ENCODE data around the gene C6orf52. TPM values are rescaled to one million over a fixed set of nuclear protein-coding genes. Genes with fewer than 3 reads are reported as not detected.

Gene C6orf52
- 1.1 TPM in 1 of 2 replicates, not detected in the other for total RNA-seq

GRCh38 chr6:10694302-10695085 is at the start of gene C6orf52, which contains the start of gene PAK1IP1:
Gene C6orf52 (minus strand): TSS chr6:10694616. CDS start chr6:10687550, 7,066 bp downstream.
Gene PAK1IP1 (plus strand): TSS chr6:10694972. CDS start chr6:10694986, 14 bp downstream.

GRCh38 chr6:10722820-10723566 is 28.6 kb upstream of the C6orf52 start, which contains the start of gene TMEM14C:
Gene TMEM14C (plus strand): TSS chr6:10723070. CDS start chr6:10724614, 1,544 bp downstream.

Other genes starting within 250 kb of the C6orf52 start
- 5.2 and 12.2 TPM in 2 replicates for gene GCNT2, start 173.3 kb downstream of the C6orf52 start, total RNA-seq
- gene PAK1IP1, start 356 bp upstream of the C6orf52 start, total RNA-seq, result 29.6 and 37.1 TPM in 2 replicates
- 93.6 and 98.1 TPM in 2 replicates for gene TMEM14C, start 28.5 kb upstream of the C6orf52 start, total RNA-seq
- 82.8 and 106 TPM in 2 replicates for gene TMEM14B, start 53.2 kb upstream of the C6orf52 start, total RNA-seq
- not detected in 2 replicates for gene MAK, start 143.9 kb upstream of the C6orf52 start, total RNA-seq
- gene GCM2, start 187.4 kb upstream of the C6orf52 start, total RNA-seq, result not detected in 2 replicates
- under 0.01 TPM in 1 of 2 replicates, not detected in the other for gene SYCP2L, start 192.4 kb upstream of the C6orf52 start, total RNA-seq

Measured in epithelial cell of umbilical artery (primary cell).